HepG2 (cell line): ENCODE measurements around the gene SOCS1. TPM values are rescaled to one million over a fixed set of nuclear protein-coding genes. Genes with fewer than 3 reads are reported as not detected.

Experiments
- CREB3 ChIP-seq: sonication (generic); formaldehyde crosslinking; IDR thresholded peaks from 2 replicates; pipeline ENCODE4 v1.5.0; 2020; ENCODE audit warnings: missing genetic modification reagents
- GMEB1 ChIP-seq: sonication (generic); formaldehyde crosslinking; IDR thresholded peaks from 2 replicates; pipeline ENCODE4 v1.5.1; 2020; ENCODE audit warnings: missing genetic modification reagents, mild to moderate bottlenecking, borderline replicate concordance
- MED13 ChIP-seq: sonication (generic); formaldehyde crosslinking; IDR thresholded peaks from 2 replicates; pipeline ENCODE4 v1.5.0; 2020; ENCODE audit warnings: missing genetic modification reagents
- MTERF4 ChIP-seq: sonication (generic); formaldehyde crosslinking; IDR thresholded peaks from 2 replicates; pipeline ENCODE4 v1.8.0; 2023; ENCODE audit warnings: mild to moderate bottlenecking, missing genetic modification reagents
- SIN3A ChIP-seq: IDR thresholded peaks from 2 replicates; pipeline ENCODE4 v1.6.1; 2011; ENCODE audit warnings: low read depth, mild to moderate bottlenecking, control low read depth, low read length, borderline replicate concordance
- SOX13 ChIP-seq, 3 experiments: fragments of 450-650 bp in 1 of 3; sonication (generic) in 1 of 3; formaldehyde crosslinking in 1 of 3; IDR thresholded peaks in 2 of 3; conservative IDR thresholded peaks in 1 of 3; 2 replicates each; pipeline versions ENCODE4 v1.5.0 to v1.6.1; 2016 to 2020; ENCODE audit warnings: antibody characterized with exemption in 1 of 3, mild to moderate bottlenecking in 1 of 3, missing compliant biosample characterization in 1 of 3, missing genetic modification reagents in 1 of 3, moderate library complexity in 1 of 3
- XRCC5 ChIP-seq: fragments of 200-400 bp; formaldehyde crosslinking; optimal IDR thresholded peaks from 2 replicates; pipeline ENCODE3; 2017; ENCODE audit warnings: mild to moderate bottlenecking, low read length
- ZMYM3 ChIP-seq: sonication (generic); formaldehyde crosslinking; IDR thresholded peaks from 2 replicates; pipeline ENCODE4 v1.5.1; 2020; ENCODE audit warnings: mild to moderate bottlenecking, missing genetic modification reagents
- ZNF513 ChIP-seq: sonication (generic); formaldehyde crosslinking; conservative IDR thresholded peaks from 2 replicates; pipeline ENCODE4 v1.5.0; 2020; ENCODE audit warnings: missing genetic modification reagents
- polyA plus RNA-seq, 8 experiments: library from polyadenylated mRNA; depleted of rRNA in 3 of 8; stranded (reverse) in 7 of 8; unstranded in 1 of 8; fragments of >200 nt; fragmentation: Illumina TruSeq in 4 of 8; extraction: Trizol in 4 of 8; gene quantifications; 2 replicates each; pipeline versions ENCODE4 v1.2.1 to v1.2.3, GENCODE V29; 2011 to 2016; ENCODE audit warnings: low read depth in 4 of 8, missing spikeins in 1 of 8, mixed read lengths in 1 of 8; ENCODE audit not compliant: insufficient read depth in 1 of 8
- total RNA-seq, 5 experiments: library from RNA; depleted of rRNA; stranded (reverse); fragments of >200 nt; fragmentation: Illumina TruSeq; extraction: Trizol; gene quantifications; 2 replicates each; pipeline ENCODE4 v1.2.3, GENCODE V29; 2016; ENCODE audit warnings: low read depth in 1 of 5
- TF ChIP-seq, protein P1 (sequence below): sonication (generic); formaldehyde crosslinking; IDR thresholded peaks from 2 replicates; pipeline ENCODE4 v1.4.0; 2020; ENCODE audit warnings: mild to moderate bottlenecking, low read depth, missing genetic modification reagents
- TF ChIP-seq, protein P2 (sequence below): sonication (generic); formaldehyde crosslinking; IDR thresholded peaks from 2 replicates; pipeline ENCODE4 v1.4.0; 2020; ENCODE audit warnings: mild to moderate bottlenecking, missing genetic modification reagents, borderline replicate concordance
- TF ChIP-seq, protein P3 (sequence below): sonication (generic); formaldehyde crosslinking; IDR thresholded peaks from 2 replicates; pipeline ENCODE4 v1.8.1; 2023; ENCODE audit warnings: mild to moderate bottlenecking, inconsistent platforms, moderate library complexity, missing genetic modification reagents, borderline replicate concordance

The SOCS1 gene
- total and polyA plus RNA-seq, 2 of the 13 experiments (the other 11 are each of a cell fraction or from before 2014, with no cell fraction given): 5.3 to 6.3 TPM

GRCh38 chr16:11211061-11211976 is 44.7 kb downstream of the SOCS1 start (continued):
- TF ChIP-seq, protein P1, sequence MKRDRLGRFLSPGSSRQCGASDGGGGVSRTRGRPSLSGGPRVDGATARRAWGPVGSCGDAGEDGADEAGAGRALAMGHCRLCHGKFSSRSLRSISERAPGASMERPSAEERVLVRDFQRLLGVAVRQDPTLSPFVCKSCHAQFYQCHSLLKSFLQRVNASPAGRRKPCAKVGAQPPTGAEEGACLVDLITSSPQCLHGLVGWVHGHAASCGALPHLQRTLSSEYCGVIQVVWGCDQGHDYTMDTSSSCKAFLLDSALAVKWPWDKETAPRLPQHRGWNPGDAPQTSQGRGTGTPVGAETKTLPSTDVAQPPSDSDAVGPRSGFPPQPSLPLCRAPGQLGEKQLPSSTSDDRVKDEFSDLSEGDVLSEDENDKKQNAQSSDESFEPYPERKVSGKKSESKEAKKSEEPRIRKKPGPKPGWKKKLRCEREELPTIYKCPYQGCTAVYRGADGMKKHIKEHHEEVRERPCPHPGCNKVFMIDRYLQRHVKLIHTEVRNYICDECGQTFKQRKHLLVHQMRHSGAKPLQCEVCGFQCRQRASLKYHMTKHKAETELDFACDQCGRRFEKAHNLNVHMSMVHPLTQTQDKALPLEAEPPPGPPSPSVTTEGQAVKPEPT (CRISPR knock-in tag): no peak
- TF ChIP-seq CREB3 (CRISPR knock-in tag): no peak
- TF ChIP-seq ZNF513 (CRISPR knock-in tag): no peak
- TF ChIP-seq, protein P2, sequence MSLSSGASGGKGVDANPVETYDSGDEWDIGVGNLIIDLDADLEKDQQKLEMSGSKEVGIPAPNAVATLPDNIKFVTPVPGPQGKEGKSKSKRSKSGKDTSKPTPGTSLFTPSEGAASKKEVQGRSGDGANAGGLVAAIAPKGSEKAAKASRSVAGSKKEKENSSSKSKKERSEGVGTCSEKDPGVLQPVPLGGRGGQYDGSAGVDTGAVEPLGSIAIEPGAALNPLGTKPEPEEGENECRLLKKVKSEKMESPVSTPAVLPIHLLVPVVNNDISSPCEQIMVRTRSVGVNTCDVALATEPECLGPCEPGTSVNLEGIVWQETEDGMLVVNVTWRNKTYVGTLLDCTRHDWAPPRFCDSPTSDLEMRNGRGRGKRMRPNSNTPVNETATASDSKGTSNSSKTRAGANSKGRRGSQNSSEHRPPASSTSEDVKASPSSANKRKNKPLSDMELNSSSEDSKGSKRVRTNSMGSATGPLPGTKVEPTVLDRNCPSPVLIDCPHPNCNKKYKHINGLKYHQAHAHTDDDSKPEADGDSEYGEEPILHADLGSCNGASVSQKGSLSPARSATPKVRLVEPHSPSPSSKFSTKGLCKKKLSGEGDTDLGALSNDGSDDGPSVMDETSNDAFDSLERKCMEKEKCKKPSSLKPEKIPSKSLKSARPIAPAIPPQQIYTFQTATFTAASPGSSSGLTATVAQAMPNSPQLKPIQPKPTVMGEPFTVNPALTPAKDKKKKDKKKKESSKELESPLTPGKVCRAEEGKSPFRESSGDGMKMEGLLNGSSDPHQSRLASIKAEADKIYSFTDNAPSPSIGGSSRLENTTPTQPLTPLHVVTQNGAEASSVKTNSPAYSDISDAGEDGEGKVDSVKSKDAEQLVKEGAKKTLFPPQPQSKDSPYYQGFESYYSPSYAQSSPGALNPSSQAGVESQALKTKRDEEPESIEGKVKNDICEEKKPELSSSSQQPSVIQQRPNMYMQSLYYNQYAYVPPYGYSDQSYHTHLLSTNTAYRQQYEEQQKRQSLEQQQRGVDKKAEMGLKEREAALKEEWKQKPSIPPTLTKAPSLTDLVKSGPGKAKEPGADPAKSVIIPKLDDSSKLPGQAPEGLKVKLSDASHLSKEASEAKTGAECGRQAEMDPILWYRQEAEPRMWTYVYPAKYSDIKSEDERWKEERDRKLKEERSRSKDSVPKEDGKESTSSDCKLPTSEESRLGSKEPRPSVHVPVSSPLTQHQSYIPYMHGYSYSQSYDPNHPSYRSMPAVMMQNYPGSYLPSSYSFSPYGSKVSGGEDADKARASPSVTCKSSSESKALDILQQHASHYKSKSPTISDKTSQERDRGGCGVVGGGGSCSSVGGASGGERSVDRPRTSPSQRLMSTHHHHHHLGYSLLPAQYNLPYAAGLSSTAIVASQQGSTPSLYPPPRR (CRISPR knock-in tag): no peak
- TF ChIP-seq, protein P3, sequence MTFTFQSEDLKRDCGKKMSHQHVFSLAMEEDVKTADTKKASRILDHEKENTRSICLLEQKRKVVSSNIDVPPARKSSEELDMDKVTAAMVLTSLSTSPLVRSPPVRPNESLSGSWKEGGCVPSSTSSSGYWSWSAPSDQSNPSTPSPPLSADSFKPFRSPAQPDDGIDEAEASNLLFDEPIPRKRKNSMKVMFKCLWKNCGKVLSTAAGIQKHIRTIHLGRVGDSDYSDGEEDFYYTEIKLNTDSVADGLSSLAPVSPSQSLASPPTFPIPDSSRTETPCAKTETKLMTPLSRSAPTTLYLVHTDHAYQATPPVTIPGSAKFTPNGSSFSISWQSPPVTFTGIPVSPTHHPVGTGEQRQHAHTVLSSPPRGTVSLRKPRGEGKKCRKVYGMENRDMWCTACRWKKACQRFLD (CRISPR knock-in tag): no peak
- no peak for TF ChIP-seq MED13 (CRISPR knock-in tag)
- TF ChIP-seq GMEB1 (CRISPR knock-in tag): no peak
- peak; percentile 53 for TF ChIP-seq XRCC5
- TF ChIP-seq MTERF4 (CRISPR knock-in tag): no peak
- TF ChIP-seq SIN3A: no peak
- peak; percentile 55; the same call in 1 of the 2 replicates for TF ChIP-seq ZMYM3 (CRISPR knock-in tag)
- TF ChIP-seq SOX13 (IDR thresholded peaks at IDR 0.05): no peak
- TF ChIP-seq SOX13 (CRISPR knock-in tag; conservative IDR thresholded peaks at IDR 0.05 in 1 of 2, IDR thresholded peaks at IDR 0.05 in 1 of 2): no peak
